Mucosa of descending colon (tissue), 3 donors: ENCODE data around the gene DIAPH2. TPM values are rescaled to one million over a fixed set of nuclear protein-coding genes. Genes with fewer than 3 reads are reported as not detected.

Experiments used
- ATAC-seq: fragments of 200-7000 bp; cut with Tn5 transposase; one replicate; pipeline ENCODE4 v1.9.1; 2020; ENCODE audit warnings: mild to moderate bottlenecking, moderate library complexity
- DNase-seq, 3 donors: peaks; one replicate each; pipeline ENCODE4 v3.0.0-alpha.2; 2020
- H3K36me3 ChIP-seq: fragments of 200-600 bp; one replicate; pipeline ENCODE4 v1.8.0; 2021; ENCODE audit warnings: low read depth, mild to moderate bottlenecking
- H3K4me1 ChIP-seq: fragments of 200-600 bp; one replicate; pipeline ENCODE4 v1.8.0; 2021; ENCODE audit warnings: low read depth, mild to moderate bottlenecking
- H3K4me3 ChIP-seq: fragments of 200-600 bp; one replicate; pipeline ENCODE4 v1.8.0; 2021; ENCODE audit warnings: mild to moderate bottlenecking
- H3K9me3 ChIP-seq: fragments of 200-600 bp; one replicate; pipeline ENCODE4 v1.8.0; 2021; ENCODE audit warnings: mild to moderate bottlenecking
- CTCF ChIP-seq: fragments of 200-600 bp; IDR thresholded peaks from one replicate; pipeline ENCODE4 v1.8.0; 2022; ENCODE audit warnings: antibody characterized with exemption, mild to moderate bottlenecking
- intact Hi-C, 2 donors: fragments of 100-400 bp; cut with DNase I in 1 of 2; cut with micrococcal nuclease in 1 of 2; formaldehyde crosslinking; loops; one replicate each; pipeline versions ENCODE4 v1.11.0 to v1.11.1; 2022; cut with DNase I, micrococcal nuclease
- total RNA-seq, 3 donors: library from RNA; stranded (reverse); fragmentation: NEBNext Ultra II Directional in 2 of 3; extraction: Animal tissue kit (Norgen Biotek cat#: 25700) in 2 of 3; gene quantifications; one replicate each; pipeline versions ENCODE4 v1.2.1 to v1.2.4, GENCODE V29; 2021 to 2023
- donor health status: DM: no; HTN: no; CAD: no; lungs with moderate emphysema.
- donor health status: DM: no; HTN: no; CAD: no.
- donor health status: DM: no; HTN: yes; CAD: no.

Gene DIAPH2
- total RNA-seq, 3 donors from 2014 or later: 26.7 to 40.2 (median 29.6) TPM

DNA sequence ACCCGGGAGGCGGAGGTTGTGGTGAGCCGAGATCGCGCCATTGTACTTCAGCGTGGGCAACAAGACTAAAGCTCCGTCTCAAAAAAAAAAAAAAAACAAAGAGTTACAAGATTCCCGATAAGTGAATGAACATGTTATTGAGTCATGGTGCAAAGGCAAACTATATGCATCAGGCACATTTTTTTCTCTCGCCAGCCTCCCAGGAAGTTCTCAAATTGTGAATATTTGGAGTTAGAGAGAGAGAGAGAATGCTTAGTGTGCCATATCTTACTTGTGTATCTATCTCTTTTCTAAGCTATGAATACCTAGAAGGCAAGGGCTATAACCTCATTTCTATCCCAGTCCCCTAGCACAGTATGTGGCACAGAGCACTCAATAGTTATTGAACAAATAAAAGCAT, 599.9 kb downstream of the DIAPH2 start:
- ATAC-seq (no peak), DNase-seq (no peak)
- Histone ChIP-seq H3K4me1 (no peaks in the 10 kb centered on the region), H3K36me3 (no peaks in the 10 kb centered on the region), H3K9me3 (no peaks in the 10 kb centered on the region), H3K4me3 (no peak overlapping the region)
- intact Hi-C loops: no loop called here
- TF ChIP-seq CTCF: no peak

DNA sequence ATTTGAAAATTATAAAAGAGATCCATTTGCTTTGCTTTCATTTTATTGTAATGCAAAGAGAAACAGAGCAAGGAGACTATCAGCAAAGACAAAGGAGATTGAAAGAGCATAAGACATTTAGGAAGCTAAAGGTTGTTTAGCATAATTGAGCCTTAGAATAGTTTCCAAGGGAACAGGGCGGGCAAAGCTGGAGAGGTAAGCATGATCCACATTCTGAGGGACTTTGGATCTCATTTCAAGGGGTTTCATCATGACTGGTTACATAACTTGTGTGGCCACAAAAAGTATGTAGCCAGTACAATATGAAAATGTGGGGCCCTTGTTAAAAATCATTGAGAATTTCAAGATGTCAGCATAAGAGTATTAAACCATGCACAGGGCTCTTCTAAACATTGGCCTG, 605.6 kb downstream of the DIAPH2 start:
- Histone ChIP-seq H3K36me3 (no peaks in the 10 kb centered on the region), H3K4me3 (no peak overlapping the region), H3K9me3 (no peaks in the 10 kb centered on the region), H3K4me1 (no peaks in the 10 kb centered on the region)
- no peak for ATAC-seq
- no peak for DNase-seq
- no peak for TF ChIP-seq CTCF
- intact Hi-C loops: no loop called here

- Histone ChIP-seq H3K9me3 (no peaks in the 10 kb centered on the region), H3K36me3 (no peaks in the 10 kb centered on the region), H3K4me3 (no peak overlapping the region), H3K4me1 (no peaks in the 10 kb centered on the region)
- ATAC-seq (no peak), DNase-seq (no peak)
- intact Hi-C loops: no loop called here
- no peak for TF ChIP-seq CTCF
Measured at GRCh38 chrX:97294041-97294440, 609.4 kb downstream of the DIAPH2 start.

GRCh38 chrX:97295954-97296353, 611.3 kb downstream of the DIAPH2 start:
- intact Hi-C loops: no loop called here
- DNase-seq (no peak), ATAC-seq (no peak)
- H3K36me3 ChIP-seq: no peaks in the 10 kb centered on the region
- no peaks in the 10 kb centered on the region for H3K9me3 ChIP-seq
- no peak overlapping the region for H3K4me3 ChIP-seq
- TF ChIP-seq CTCF: no peak
- H3K4me1 ChIP-seq: no peaks in the 10 kb centered on the region

DNA sequence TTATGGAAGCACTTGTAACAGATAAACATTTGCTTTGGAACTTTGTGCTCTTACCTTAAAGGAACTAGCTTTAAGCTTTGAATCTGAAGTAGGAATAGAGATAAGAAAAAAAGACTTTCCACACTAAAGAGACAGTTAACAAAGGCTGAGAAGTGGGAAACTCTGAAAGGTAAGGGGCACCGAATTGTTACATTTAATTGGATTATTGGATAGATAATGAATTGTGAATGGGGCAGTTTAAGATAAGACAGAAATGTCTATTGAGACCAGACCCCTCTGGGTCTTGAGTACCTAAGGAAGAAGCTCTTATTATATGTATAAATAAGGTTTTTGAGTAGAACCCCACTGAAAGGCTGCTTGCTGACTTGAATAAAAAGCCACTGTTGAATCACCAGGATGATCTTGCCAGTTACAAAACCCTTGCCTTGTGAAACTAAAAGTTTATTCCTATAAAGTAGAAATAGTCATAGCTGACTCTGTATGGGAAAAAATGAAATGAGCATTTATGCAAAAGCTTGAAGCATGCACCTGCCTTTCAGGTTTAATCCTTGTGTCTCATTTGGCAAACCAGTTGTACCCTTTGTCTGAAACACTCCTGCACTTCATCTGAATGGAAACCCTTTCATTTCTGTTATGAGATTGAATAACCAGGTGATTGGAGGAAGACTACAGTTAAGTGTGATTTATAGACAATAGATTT, 622.3 kb downstream of the DIAPH2 start:
- no peaks in the 10 kb centered on the region for H3K36me3 ChIP-seq
- intact Hi-C loops: no loop called here
- H3K9me3 ChIP-seq: no peaks in the 10 kb centered on the region
- H3K4me1 ChIP-seq: no peaks in the 10 kb centered on the region
- no peak for TF ChIP-seq CTCF
- ATAC-seq: no peak
- DNase-seq: no peak
- no peak overlapping the region for H3K4me3 ChIP-seq

DNA sequence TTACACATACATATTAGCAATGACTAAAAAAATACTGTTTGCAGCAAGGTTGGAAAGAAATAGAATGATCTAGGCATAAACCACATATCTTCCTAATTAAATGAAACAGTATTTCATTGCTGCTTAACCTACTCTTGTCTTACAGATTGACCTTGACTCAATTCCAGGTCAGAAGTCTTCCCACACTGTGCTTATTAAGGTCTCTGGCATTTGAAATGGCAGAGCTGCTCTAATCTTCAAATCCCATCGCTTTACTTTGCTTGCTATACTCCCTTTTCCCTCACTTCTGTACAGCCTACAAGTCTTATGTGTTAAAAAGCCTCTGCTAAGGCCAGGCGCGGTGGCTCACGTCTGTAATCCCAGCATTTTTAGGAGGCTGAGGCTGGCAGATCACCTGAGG, 623.5 kb downstream of the DIAPH2 start:
- intact Hi-C loops: no loop called here

More for the DNA sequence above, 623.5 kb downstream of the DIAPH2 start:
- Histone ChIP-seq H3K36me3 (no peaks in the 10 kb centered on the region), H3K9me3 (no peaks in the 10 kb centered on the region), H3K4me3 (no peak overlapping the region), H3K4me1 (no peaks in the 10 kb centered on the region)
- no peak for TF ChIP-seq CTCF
- ATAC-seq: no peak
- no peak for DNase-seq
